Mucosa of descending colon (tissue), 3 donors: ENCODE data around the gene NAV1. TPM values are rescaled to one million over a fixed set of nuclear protein-coding genes. Genes with fewer than 3 reads are reported as not detected.

Experiments
- ATAC-seq: fragments of 200-7000 bp; cut with Tn5 transposase; one replicate; pipeline ENCODE4 v1.9.1; 2020; ENCODE audit warnings: mild to moderate bottlenecking, moderate library complexity
- DNase-seq, 3 donors: peaks; one replicate each; pipeline ENCODE4 v3.0.0-alpha.2; 2020
- H3K36me3 ChIP-seq: fragments of 200-600 bp; one replicate; pipeline ENCODE4 v1.8.0; 2021; ENCODE audit warnings: low read depth, mild to moderate bottlenecking
- H3K4me1 ChIP-seq: fragments of 200-600 bp; one replicate; pipeline ENCODE4 v1.8.0; 2021; ENCODE audit warnings: low read depth, mild to moderate bottlenecking
- H3K4me3 ChIP-seq: fragments of 200-600 bp; one replicate; pipeline ENCODE4 v1.8.0; 2021; ENCODE audit warnings: mild to moderate bottlenecking
- H3K9me3 ChIP-seq: fragments of 200-600 bp; one replicate; pipeline ENCODE4 v1.8.0; 2021; ENCODE audit warnings: mild to moderate bottlenecking
- intact Hi-C, 2 donors: fragments of 100-400 bp; cut with DNase I in 1 of 2; cut with micrococcal nuclease in 1 of 2; formaldehyde crosslinking; loops; one replicate each; pipeline versions ENCODE4 v1.11.0 to v1.11.1; 2022; cut with DNase I, micrococcal nuclease
- total RNA-seq, 3 donors: library from RNA; stranded (reverse); fragmentation: NEBNext Ultra II Directional in 2 of 3; extraction: Animal tissue kit (Norgen Biotek cat#: 25700) in 2 of 3; gene quantifications; one replicate each; pipeline versions ENCODE4 v1.2.1 to v1.2.4, GENCODE V29; 2021 to 2023
- TF ChIP-seq, protein P1 (sequence below): fragments of 200-600 bp; IDR thresholded peaks from one replicate; pipeline ENCODE4 v1.8.0; 2022; ENCODE audit warnings: antibody characterized with exemption, mild to moderate bottlenecking
- donor health status: DM: no; HTN: no; CAD: no; lungs with moderate emphysema.
- donor health status: DM: no; HTN: no; CAD: no.
- donor health status: DM: no; HTN: yes; CAD: no.

Gene NAV1
- total RNA-seq, 3 donors from 2014 or later = 13.7 to 64.3 (median 16.7) TPM

DNA sequence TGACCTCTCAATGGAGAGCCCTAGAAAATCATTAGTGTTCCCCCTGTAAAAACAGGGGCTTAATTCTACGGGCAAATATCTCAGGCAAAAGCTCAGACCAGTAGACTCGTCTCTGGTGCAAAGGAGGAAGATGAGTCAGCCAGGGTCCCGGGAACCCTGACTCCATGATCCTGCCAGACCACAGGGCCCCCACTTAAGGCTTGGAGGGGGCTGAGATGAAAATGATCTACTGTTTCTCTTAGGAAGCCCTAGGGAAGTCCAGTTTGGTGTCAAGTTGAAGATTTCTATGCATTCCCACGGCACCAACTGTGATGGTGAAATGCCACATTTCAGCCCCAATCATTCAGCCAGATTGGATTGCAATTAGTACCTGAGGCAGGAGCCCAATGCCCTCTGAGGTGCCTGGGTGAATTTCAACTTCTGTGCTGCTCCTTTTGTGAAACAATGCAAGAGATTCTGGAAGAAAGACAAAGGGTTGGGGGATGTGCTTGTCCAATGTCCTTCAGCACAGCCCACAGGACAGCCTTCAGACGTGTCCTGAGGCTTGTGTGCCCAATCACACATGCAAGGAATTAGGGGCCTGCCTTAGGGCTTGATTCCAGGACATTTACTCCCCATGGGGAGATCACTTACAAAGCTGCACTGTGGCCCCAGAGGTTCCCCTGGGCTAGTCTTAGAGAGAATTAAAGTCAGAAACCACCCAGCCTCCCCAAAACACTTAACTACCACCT is 18.1 kb downstream of the NAV1 start:
- Histone ChIP-seq H3K4me3 (no peak overlapping the region), H3K4me1 (peaks cover 4% of the 10 kb centered on the region), H3K36me3 (no peaks in the 10 kb centered on the region), H3K9me3 (no peaks in the 10 kb centered on the region)
- DNase-seq (no peak), ATAC-seq (no peak)
- intact Hi-C loops = no loop called here
- TF ChIP-seq, protein P1, sequence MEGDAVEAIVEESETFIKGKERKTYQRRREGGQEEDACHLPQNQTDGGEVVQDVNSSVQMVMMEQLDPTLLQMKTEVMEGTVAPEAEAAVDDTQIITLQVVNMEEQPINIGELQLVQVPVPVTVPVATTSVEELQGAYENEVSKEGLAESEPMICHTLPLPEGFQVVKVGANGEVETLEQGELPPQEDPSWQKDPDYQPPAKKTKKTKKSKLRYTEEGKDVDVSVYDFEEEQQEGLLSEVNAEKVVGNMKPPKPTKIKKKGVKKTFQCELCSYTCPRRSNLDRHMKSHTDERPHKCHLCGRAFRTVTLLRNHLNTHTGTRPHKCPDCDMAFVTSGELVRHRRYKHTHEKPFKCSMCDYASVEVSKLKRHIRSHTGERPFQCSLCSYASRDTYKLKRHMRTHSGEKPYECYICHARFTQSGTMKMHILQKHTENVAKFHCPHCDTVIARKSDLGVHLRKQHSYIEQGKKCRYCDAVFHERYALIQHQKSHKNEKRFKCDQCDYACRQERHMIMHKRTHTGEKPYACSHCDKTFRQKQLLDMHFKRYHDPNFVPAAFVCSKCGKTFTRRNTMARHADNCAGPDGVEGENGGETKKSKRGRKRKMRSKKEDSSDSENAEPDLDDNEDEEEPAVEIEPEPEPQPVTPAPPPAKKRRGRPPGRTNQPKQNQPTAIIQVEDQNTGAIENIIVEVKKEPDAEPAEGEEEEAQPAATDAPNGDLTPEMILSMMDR = no peak

DNA sequence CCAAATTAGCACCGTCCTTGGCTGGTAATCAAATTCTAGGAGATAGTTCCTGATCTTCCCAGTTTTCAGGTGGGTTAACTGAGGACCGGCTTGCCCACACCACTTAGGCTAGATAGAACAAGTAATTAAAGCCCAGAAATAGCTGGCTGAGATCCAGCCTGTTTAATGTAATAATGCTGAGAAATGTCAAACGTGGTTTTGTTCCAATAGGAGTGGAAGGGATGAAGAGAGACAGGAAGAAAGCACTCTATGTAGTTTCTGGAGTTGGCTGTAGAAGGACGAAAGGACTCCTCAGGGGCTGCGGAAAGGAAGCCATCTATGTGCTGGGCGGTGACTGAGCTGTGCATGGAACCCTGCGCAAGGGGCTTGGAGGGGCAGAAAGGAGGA is 18.6 kb downstream of the NAV1 start:
- H3K4me1 ChIP-seq = peaks cover 4% of the 10 kb centered on the region
- intact Hi-C loops = no loop called here
- TF ChIP-seq, protein P1 = no peak
- H3K4me3 ChIP-seq = no peak overlapping the region
- ATAC-seq (no peak), DNase-seq (no peak)
- H3K9me3 ChIP-seq = no peaks in the 10 kb centered on the region
- H3K36me3 ChIP-seq = no peaks in the 10 kb centered on the region

DNA sequence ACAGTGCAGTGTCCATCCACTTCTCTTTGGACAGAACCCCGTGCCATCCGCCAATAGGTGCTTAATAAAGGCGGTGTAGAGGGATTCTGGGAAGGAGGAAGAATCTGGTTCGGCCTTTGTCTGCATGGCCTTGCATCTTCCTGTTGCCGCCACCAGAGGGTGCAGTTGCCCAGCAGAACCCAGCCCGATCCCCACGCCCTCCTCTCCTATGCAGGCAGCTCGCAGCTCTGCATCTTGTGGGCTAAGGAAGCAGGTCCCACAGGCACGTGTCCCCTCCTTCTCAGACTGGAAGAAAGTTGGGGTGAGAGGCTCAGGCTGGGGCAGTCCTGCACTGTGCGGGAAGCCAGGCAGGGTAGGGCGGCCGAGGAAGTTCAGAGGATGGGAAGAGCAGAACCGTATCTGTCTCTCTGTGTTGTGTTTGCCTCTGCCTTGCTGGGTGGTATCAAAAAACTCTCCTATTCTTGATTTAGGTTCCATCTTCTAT is 20.8 kb downstream of the NAV1 start:
- ATAC-seq = peak; percentile 96

DNA sequence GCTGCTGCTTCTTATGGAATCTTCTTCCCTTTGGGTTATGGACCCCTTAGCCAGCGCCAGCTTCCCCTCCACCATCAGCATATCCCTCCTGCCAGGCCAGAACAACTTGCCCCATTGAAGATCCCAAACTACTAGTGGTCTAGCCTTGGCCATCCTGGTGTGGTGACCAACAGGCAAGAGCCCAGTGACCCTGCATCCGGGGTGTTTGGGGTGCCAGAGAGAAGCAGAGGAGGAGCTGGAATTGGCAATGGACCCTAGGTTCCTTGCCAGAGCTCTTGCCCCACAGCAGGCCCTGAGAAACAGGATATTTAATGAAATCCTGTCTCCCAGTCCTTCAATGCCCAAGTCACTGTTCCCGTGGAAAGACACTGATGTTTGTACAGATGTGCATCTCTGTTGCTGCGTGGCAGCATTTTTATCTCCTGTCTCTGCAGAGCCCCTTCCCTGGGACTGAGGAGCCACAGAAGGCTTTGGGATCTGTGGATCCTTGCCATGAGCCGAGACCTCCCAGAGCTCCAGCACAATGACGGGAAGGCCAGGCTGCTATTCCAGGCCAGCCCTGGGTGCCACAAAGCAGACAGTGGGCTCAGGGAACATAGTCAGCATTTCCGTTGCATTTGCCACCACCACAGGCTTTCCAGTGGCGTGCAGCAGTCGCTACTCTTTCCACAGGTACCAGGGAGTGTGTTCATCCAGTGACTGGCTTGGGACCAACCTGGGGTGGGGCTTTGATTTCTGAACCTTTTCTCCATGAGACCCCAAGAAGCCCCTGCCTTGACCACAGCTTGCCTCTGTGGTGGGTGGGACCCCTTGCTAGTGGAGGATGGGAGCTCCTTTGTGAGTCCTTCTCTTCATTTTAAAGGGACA is 21.6 kb downstream of the NAV1 start:
- H3K4me3 ChIP-seq = no peak overlapping the region
- H3K36me3 ChIP-seq = no peaks in the 10 kb centered on the region
- H3K9me3 ChIP-seq = no peaks in the 10 kb centered on the region
- peaks cover 4% of the 10 kb centered on the region for H3K4me1 ChIP-seq
- TF ChIP-seq, protein P1 = no peak
- ATAC-seq = no peak
- no peak for DNase-seq
- intact Hi-C loops = loop anchor here (2.0 to 5.0 kb wide), 3 partner anchors 142 to 232 kb away; no protein-coding TSS in a partner anchor

More for the DNA sequence above, 20.8 kb downstream of the NAV1 start:
- no peaks in the 10 kb centered on the region for H3K36me3 ChIP-seq
- no peaks in the 10 kb centered on the region for H3K9me3 ChIP-seq
- H3K4me1 ChIP-seq = peaks cover 4% of the 10 kb centered on the region
- TF ChIP-seq, protein P1 = peak; percentile 79
- H3K4me3 ChIP-seq = no peak overlapping the region
- intact Hi-C loops = loop anchor here (2.0 to 5.0 kb wide), 3 partner anchors 143 to 233 kb away; no protein-coding TSS in a partner anchor
- peak; percentile 78 to 84 (median 82) for DNase-seq

DNA sequence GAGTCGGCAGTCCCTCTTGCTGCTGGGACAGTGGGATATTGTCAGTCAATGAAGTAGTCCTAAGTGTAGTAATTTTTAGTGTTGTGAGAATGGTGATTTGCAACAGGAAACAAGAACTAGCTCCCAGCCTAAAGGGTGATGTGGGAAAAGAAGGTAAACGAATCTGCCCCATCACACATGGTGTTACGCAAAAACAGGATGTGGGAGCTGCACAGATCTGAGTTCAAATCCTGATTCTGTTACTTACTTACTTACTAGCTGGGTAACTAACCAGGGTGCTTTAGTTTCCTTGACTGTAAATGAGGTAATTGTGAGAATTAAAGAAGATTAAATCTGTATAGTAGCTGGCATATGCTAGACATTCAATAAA is 22.3 kb downstream of the NAV1 start:
- Histone ChIP-seq H3K4me3 (no peak overlapping the region), H3K36me3 (no peaks in the 10 kb centered on the region), H3K4me1 (peaks cover 4% of the 10 kb centered on the region), H3K9me3 (no peaks in the 10 kb centered on the region)
- intact Hi-C loops = loop anchor here (2.0 to 5.0 kb wide), 3 partner anchors 141 to 231 kb away; no protein-coding TSS in a partner anchor
- DNase-seq = no peak
- TF ChIP-seq, protein P1 = no peak
- no peak for ATAC-seq
